Panc1 (cell line): ENCODE measurements around the gene SMAD7.

Source experiments
- POLR2AphosphoS5 ChIP-seq: IDR thresholded peaks from 2 replicates; pipeline ENCODE4 v1.6.1; 2012; ENCODE audit warnings: mild to moderate bottlenecking, low read depth, low read length, moderate library complexity
- TCF7L2 ChIP-seq: IDR thresholded peaks from 2 replicates; pipeline ENCODE4 v1.6.1; 2011; ENCODE audit warnings: mild to moderate bottlenecking, low read depth, low read length, inconsistent platforms
- TF ChIP-seq, protein P1 (sequence below): fragments of 450-650 bp; IDR thresholded peaks from 2 replicates; pipeline ENCODE4 v1.5.1; 2017; ENCODE audit warnings: mild to moderate bottlenecking
- TF ChIP-seq, protein P2 (sequence below), 2 experiments: IDR thresholded peaks; 2 replicates each; pipeline ENCODE4 v1.6.1; 2011 to 2012; ENCODE audit warnings: low read depth in 2 of 2, control low read depth in 1 of 2, low read length in 1 of 2, mild to moderate bottlenecking in 1 of 2, moderate library complexity in 1 of 2; ENCODE audit not compliant: insufficient read depth in 1 of 2

DNA sequence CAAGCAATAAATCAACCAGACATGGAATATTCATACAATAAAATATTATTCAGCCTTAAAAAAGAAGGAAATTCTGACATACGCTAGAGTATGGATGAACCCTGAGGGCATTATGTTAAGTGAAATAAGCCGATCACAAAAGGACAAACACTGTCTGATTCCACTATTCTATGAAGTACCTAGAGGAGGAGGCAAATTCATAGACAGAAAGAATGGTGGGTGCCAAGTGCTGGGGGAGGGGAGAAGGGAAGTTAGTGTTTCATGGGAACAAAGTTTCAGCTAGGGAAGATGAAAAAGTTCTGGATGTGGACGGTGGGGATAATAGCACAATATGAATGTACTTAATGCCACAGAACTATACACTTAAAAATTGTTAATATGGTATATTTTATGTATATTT, 19.8 kb downstream of the SMAD7 start:
- TF ChIP-seq, protein P1, sequence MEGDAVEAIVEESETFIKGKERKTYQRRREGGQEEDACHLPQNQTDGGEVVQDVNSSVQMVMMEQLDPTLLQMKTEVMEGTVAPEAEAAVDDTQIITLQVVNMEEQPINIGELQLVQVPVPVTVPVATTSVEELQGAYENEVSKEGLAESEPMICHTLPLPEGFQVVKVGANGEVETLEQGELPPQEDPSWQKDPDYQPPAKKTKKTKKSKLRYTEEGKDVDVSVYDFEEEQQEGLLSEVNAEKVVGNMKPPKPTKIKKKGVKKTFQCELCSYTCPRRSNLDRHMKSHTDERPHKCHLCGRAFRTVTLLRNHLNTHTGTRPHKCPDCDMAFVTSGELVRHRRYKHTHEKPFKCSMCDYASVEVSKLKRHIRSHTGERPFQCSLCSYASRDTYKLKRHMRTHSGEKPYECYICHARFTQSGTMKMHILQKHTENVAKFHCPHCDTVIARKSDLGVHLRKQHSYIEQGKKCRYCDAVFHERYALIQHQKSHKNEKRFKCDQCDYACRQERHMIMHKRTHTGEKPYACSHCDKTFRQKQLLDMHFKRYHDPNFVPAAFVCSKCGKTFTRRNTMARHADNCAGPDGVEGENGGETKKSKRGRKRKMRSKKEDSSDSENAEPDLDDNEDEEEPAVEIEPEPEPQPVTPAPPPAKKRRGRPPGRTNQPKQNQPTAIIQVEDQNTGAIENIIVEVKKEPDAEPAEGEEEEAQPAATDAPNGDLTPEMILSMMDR: no peak
- TF ChIP-seq TCF7L2: no peak
- TF ChIP-seq, protein P2, sequence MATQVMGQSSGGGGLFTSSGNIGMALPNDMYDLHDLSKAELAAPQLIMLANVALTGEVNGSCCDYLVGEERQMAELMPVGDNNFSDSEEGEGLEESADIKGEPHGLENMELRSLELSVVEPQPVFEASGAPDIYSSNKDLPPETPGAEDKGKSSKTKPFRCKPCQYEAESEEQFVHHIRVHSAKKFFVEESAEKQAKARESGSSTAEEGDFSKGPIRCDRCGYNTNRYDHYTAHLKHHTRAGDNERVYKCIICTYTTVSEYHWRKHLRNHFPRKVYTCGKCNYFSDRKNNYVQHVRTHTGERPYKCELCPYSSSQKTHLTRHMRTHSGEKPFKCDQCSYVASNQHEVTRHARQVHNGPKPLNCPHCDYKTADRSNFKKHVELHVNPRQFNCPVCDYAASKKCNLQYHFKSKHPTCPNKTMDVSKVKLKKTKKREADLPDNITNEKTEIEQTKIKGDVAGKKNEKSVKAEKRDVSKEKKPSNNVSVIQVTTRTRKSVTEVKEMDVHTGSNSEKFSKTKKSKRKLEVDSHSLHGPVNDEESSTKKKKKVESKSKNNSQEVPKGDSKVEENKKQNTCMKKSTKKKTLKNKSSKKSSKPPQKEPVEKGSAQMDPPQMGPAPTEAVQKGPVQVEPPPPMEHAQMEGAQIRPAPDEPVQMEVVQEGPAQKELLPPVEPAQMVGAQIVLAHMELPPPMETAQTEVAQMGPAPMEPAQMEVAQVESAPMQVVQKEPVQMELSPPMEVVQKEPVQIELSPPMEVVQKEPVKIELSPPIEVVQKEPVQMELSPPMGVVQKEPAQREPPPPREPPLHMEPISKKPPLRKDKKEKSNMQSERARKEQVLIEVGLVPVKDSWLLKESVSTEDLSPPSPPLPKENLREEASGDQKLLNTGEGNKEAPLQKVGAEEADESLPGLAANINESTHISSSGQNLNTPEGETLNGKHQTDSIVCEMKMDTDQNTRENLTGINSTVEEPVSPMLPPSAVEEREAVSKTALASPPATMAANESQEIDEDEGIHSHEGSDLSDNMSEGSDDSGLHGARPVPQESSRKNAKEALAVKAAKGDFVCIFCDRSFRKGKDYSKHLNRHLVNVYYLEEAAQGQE (IDR thresholded peaks at IDR 0.05; ENCODE audit: insufficient read depth in 1 of 2, low read depth in 2 of 2, low read length in 1 of 2): no peak
- no peak for TF ChIP-seq POLR2AphosphoS5
